Osteoblast (primary cell): ENCODE data around the gene LRRK2. TPM values are rescaled to one million over a fixed set of nuclear protein-coding genes. Genes with fewer than 3 reads are reported as not detected.

ENCODE experiments used
- DNase-seq: peaks from one replicate; pipeline ENCODE4 v3.0.0; 2011; ENCODE audit warnings: low spot score, mixed read lengths; ENCODE audit not compliant: insufficient read length; ENCODE audit errors: missing footprints
- H2AFZ ChIP-seq: 2 replicates; pipeline ENCODE4 v1.6.0; 2011; ENCODE audit warnings: mild to moderate bottlenecking, low read length
- H3K27ac ChIP-seq: 2 replicates; pipeline ENCODE4 v1.5.1; 2011; ENCODE audit warnings: mild to moderate bottlenecking, low read depth, low read length, moderate library complexity
- H3K27me3 ChIP-seq: 2 replicates; pipeline ENCODE4 v1.6.0; 2012; ENCODE audit warnings: mild to moderate bottlenecking, control low read depth, inconsistent platforms, low read length, moderate library complexity; ENCODE audit not compliant: insufficient read depth
- H3K36me3 ChIP-seq: 2 replicates; pipeline ENCODE4 v1.5.1; 2011; ENCODE audit warnings: mild to moderate bottlenecking, low read length, control low read depth, moderate library complexity; ENCODE audit not compliant: insufficient read depth
- H3K4me1 ChIP-seq: 2 replicates; pipeline ENCODE4 v1.5.1; 2011; ENCODE audit warnings: mild to moderate bottlenecking, low read length, control low read depth, moderate library complexity; ENCODE audit not compliant: insufficient read depth
- H3K4me2 ChIP-seq: 2 replicates; pipeline ENCODE4 v1.6.0; 2011; ENCODE audit warnings: mild to moderate bottlenecking, low read length; ENCODE audit not compliant: insufficient read depth
- H3K4me3 ChIP-seq: fragments of 200-600 bp; sonication (generic); 3 replicates; pipeline ENCODE4 v1.5.1; 2012; ENCODE audit warnings: mild to moderate bottlenecking, low read length, inconsistent platforms; ENCODE audit not compliant: insufficient read depth
- H3K79me2 ChIP-seq: 2 replicates; pipeline ENCODE4 v1.6.0; 2012; ENCODE audit warnings: mild to moderate bottlenecking, low read length, control low read depth, inconsistent platforms; ENCODE audit not compliant: insufficient read depth
- H3K9me3 ChIP-seq: 2 replicates; pipeline ENCODE4 v1.5.1; 2011; ENCODE audit warnings: low read depth, low read length, control low read depth
- H4K20me1 ChIP-seq: 2 replicates; pipeline ENCODE4 v1.6.0; 2012; ENCODE audit warnings: mild to moderate bottlenecking, low read length, control low read depth; ENCODE audit not compliant: insufficient read depth
- total RNA-seq: library from RNA; depleted of rRNA; stranded (reverse); fragments of >200 nt; gene quantifications from 2 replicates; pipeline ENCODE4 v1.2.3, GENCODE V29; 2012
- TF ChIP-seq, protein P1 (sequence below): IDR thresholded peaks from 2 replicates; pipeline ENCODE4 v1.5.1; 2011; ENCODE audit warnings: mild to moderate bottlenecking, low read depth, low read length, moderate library complexity; ENCODE audit errors: extremely low read depth

LRRK2 gene
- total RNA-seq, 1 donor = 5.1 TPM

DNA sequence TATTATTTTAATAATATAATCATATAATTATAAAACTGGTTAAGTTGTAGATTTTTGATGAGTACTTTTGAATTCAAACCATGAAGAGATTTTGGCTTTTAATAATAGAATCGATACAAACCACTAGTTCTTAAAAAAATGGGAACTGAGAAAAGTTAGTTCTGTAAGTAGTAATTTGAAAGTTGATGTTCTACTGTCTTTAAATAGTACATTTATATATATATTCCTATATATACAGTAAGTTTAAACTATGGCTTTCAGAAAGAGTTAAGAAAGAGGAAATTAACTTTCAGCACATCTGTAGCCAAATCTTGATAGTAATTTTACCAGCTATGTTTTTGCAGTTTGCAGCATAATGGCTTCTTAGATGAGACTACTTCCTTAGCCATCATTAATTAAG, 7.8 kb downstream of the LRRK2 start:
- Histone ChIP-seq H3K36me3 (no peaks in the 10 kb centered on the region), H3K27me3 (no peaks in the 10 kb centered on the region), H3K4me2 (no peak overlapping the region), H2AFZ (no peak overlapping the region), H3K4me1 (no peaks in the 10 kb centered on the region), H3K4me3 (no peak overlapping the region), H3K79me2 (no peaks in the 10 kb centered on the region), H4K20me1 (no peaks in the 10 kb centered on the region), H3K9me3 (no peaks in the 10 kb centered on the region), H3K27ac (no peak overlapping the region)
- TF ChIP-seq, protein P1, sequence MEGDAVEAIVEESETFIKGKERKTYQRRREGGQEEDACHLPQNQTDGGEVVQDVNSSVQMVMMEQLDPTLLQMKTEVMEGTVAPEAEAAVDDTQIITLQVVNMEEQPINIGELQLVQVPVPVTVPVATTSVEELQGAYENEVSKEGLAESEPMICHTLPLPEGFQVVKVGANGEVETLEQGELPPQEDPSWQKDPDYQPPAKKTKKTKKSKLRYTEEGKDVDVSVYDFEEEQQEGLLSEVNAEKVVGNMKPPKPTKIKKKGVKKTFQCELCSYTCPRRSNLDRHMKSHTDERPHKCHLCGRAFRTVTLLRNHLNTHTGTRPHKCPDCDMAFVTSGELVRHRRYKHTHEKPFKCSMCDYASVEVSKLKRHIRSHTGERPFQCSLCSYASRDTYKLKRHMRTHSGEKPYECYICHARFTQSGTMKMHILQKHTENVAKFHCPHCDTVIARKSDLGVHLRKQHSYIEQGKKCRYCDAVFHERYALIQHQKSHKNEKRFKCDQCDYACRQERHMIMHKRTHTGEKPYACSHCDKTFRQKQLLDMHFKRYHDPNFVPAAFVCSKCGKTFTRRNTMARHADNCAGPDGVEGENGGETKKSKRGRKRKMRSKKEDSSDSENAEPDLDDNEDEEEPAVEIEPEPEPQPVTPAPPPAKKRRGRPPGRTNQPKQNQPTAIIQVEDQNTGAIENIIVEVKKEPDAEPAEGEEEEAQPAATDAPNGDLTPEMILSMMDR = no peak
- no peak for DNase-seq

GRCh38 chr12:40233741-40234367, 9.1 kb downstream of the LRRK2 start:
- DNase-seq = no peak
- H3K4me1 ChIP-seq = peaks cover 7% of the 10 kb centered on the region
- no peak overlapping the region for H3K27ac ChIP-seq
- no peaks in the 10 kb centered on the region for H4K20me1 ChIP-seq
- H3K36me3 ChIP-seq = no peaks in the 10 kb centered on the region
- no peak overlapping the region for H2AFZ ChIP-seq
- TF ChIP-seq, protein P1 = no peak
- H3K27me3 ChIP-seq = no peaks in the 10 kb centered on the region
- no peaks in the 10 kb centered on the region for H3K9me3 ChIP-seq
- no peak overlapping the region for H3K4me3 ChIP-seq
- H3K4me2 ChIP-seq = no peak overlapping the region
- no peaks in the 10 kb centered on the region for H3K79me2 ChIP-seq

- Histone ChIP-seq H3K9me3 (no peaks in the 10 kb centered on the region), H3K4me2 (no peak overlapping the region), H3K27ac (no peak overlapping the region), H3K79me2 (no peaks in the 10 kb centered on the region), H3K27me3 (no peaks in the 10 kb centered on the region), H3K4me3 (no peak overlapping the region), H3K36me3 (no peaks in the 10 kb centered on the region), H3K4me1 (peaks cover 7% of the 10 kb centered on the region), H2AFZ (no peak overlapping the region), H4K20me1 (no peaks in the 10 kb centered on the region)
- TF ChIP-seq, protein P1 = no peak
- DNase-seq = no peak
Measured at GRCh38 chr12:40236357-40236850, 11.6 kb downstream of the LRRK2 start.

DNA sequence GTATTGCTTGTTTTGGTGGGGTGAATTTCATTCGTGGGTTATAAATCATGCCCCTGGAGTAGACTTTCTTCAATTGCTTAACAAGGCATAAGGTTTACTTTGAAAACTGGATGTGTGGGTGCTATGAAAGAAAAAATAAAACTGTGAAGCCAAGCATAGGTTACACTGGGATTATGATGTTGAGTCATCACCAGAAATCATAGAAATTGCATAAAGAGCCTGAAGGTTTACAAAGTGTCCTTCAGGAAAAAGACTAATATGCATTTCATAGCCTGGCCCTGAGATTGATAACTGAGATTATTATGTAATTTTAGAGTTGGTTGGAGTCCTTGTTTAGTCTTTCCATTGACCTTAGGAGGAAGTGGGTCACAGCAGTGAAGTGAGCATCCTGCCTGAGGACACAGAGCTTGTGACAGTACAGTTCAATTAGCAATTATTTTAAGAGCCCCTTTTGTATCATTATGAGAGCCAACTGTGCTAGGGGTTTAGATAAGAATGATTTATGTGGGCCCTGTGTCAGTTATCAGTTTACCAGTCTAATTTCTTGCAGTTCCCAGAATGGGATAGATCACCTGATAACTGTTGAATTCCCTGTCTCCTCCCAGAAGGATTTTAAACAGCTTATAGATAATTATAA, 13.6 kb downstream of the LRRK2 start:
- no peak overlapping the region for H3K27ac ChIP-seq
- no peaks in the 10 kb centered on the region for H3K9me3 ChIP-seq
- H3K4me2 ChIP-seq = no peak overlapping the region
- H4K20me1 ChIP-seq = no peaks in the 10 kb centered on the region
- TF ChIP-seq, protein P1 = no peak
- no peak overlapping the region for H3K4me3 ChIP-seq
- H3K4me1 ChIP-seq = peaks cover 7% of the 10 kb centered on the region
- H2AFZ ChIP-seq = no peak overlapping the region
- H3K36me3 ChIP-seq = no peaks in the 10 kb centered on the region
- H3K27me3 ChIP-seq = no peaks in the 10 kb centered on the region
- DNase-seq = no peak
- H3K79me2 ChIP-seq = no peaks in the 10 kb centered on the region
